Body of pancreas (tissue), 4 donors: ENCODE measurements around the gene BCL7A.

Experiments
- CTCF ChIP-seq, 7 experiments: fragments of 450-650 bp in 4 of 7; fragments of 200-600 bp in 3 of 7; sonication (generic) in 3 of 7; IDR thresholded peaks; one replicate each; pipeline ENCODE4 v1.5.1; 2016 to 2019; ENCODE audit warnings: antibody characterized with exemption in 7 of 7
- POLR2A ChIP-seq, 3 donors: fragments of 450-650 bp; IDR thresholded peaks; one replicate each; pipeline ENCODE4 v1.6.1; 2016; ENCODE audit warnings: antibody characterized with exemption in 3 of 3, mild to moderate bottlenecking in 2 of 3

DNA sequence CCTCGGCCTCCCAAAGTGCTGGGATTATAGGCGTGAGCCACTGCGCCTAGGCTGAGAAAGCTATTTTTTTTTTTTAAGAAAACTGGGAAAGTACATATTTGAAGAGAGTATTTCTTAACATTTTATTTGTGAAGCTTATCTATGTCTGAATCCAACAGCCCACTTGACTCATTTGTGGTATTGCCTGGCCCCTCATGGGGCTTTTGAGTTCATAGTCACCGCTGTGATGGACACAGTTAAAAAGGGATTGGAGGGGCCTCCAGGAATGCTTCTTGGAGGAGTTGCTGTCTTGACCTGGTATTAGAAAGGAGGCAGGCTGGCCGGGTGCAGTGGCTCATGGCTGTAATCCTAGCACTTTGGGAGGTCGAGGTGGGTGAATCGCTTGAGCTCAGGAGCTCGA, 26.5 kb downstream of the BCL7A start:
- no peak for TF ChIP-seq CTCF (IDR thresholded peaks at IDR 0.05)
- no peak for TF ChIP-seq POLR2A (IDR thresholded peaks at IDR 0.05)
